Activated CD4-positive, alpha-beta T cell treated with anti-CD3 and anti-CD28 coated beads, Interleukin-2, amount 10 ng/mL, durations not matched to agents 24 days and 14 days (primary cell): ENCODE measurements around the gene LCA5L. TPM values are rescaled to one million over a fixed set of nuclear protein-coding genes. Genes with fewer than 3 reads are reported as not detected.
"Not testable (repeated sequence)": the region's sequence is repeated elsewhere in the genome, so short reads cannot be mapped to it uniquely, and the experiment has no call there.

Experiments used
- DNase-seq: peaks from one replicate; pipeline ENCODE4 v3.0.0; 2022
- H3K27ac Mint-ChIP-seq: one replicate; pipeline ENCODE4 v1.8.0; 2022; ENCODE audit warnings: mild to moderate bottlenecking, mixed read lengths
- H3K27me3 Mint-ChIP-seq: one replicate; pipeline ENCODE4 v1.8.0; 2022; ENCODE audit warnings: mixed read lengths
- H3K36me3 Mint-ChIP-seq: one replicate; pipeline ENCODE4 v1.8.0; 2022; ENCODE audit warnings: low read depth, mild to moderate bottlenecking, mixed read lengths
- H3K4me1 Mint-ChIP-seq: one replicate; pipeline ENCODE4 v1.8.0; 2021; ENCODE audit warnings: mixed read lengths
- H3K4me3 Mint-ChIP-seq: one replicate; pipeline ENCODE4 v1.8.0; 2022; ENCODE audit warnings: mild to moderate bottlenecking, moderate library complexity, mixed read lengths
- H3K9me3 Mint-ChIP-seq: one replicate; pipeline ENCODE4 v1.8.0; 2021; ENCODE audit warnings: mixed read lengths
- intact Hi-C: fragments of 100-400 bp; cut with micrococcal nuclease; formaldehyde crosslinking; loops from one replicate; pipeline ENCODE4 v1.15.1; 2023
- total RNA-seq: library from RNA; stranded (reverse); gene quantifications from 2 replicates; pipeline ENCODE4 v1.2.3, GENCODE V29; 2022

Gene LCA5L
- total RNA-seq, 1 donor from 2014 or later = not detected

- Mint-ChIP-seq H3K9me3 (no peaks in the 10 kb centered on the region), H3K4me3 (no peak overlapping the region), H3K27ac (no peak overlapping the region), H3K4me1 (no peaks in the 10 kb centered on the region), H3K36me3 (no peaks in the 10 kb centered on the region), H3K27me3 (peaks cover 24% of the 10 kb centered on the region)
- intact Hi-C loops = no loop called here
- no peak for DNase-seq
These were observed 10.6 kb downstream of the LCA5L start for GRCh38 chr21:39434950-39435349.

- no peaks in the 10 kb centered on the region for H3K36me3 Mint-ChIP-seq
- no peaks in the 10 kb centered on the region for H3K9me3 Mint-ChIP-seq
- no peak overlapping the region for H3K27ac Mint-ChIP-seq
- no peak overlapping the region for H3K4me3 Mint-ChIP-seq
- intact Hi-C loops = no loop called here
- peaks cover 10% of the 10 kb centered on the region for H3K27me3 Mint-ChIP-seq
- H3K4me1 Mint-ChIP-seq = no peaks in the 10 kb centered on the region
- no peak for DNase-seq
These were observed 14.6 kb downstream of the LCA5L start for GRCh38 chr21:39430954-39431353.

GRCh38 chr21:39430457-39430856 lies 15.1 kb downstream of the LCA5L start:
- H3K4me1 Mint-ChIP-seq = no peaks in the 10 kb centered on the region
- intact Hi-C loops = no loop called here
- no peaks in the 10 kb centered on the region for H3K36me3 Mint-ChIP-seq
- no peaks in the 10 kb centered on the region for H3K9me3 Mint-ChIP-seq
- DNase-seq = no peak
- H3K27ac Mint-ChIP-seq = no peak overlapping the region
- H3K4me3 Mint-ChIP-seq = no peak overlapping the region
- H3K27me3 Mint-ChIP-seq = peaks cover 10% of the 10 kb centered on the region

- no peaks in the 10 kb centered on the region for H3K4me1 Mint-ChIP-seq
- H3K4me3 Mint-ChIP-seq = no peak overlapping the region
- H3K36me3 Mint-ChIP-seq = no peaks in the 10 kb centered on the region
- no peak overlapping the region for H3K27ac Mint-ChIP-seq
- H3K27me3 Mint-ChIP-seq = peaks cover 10% of the 10 kb centered on the region
- H3K9me3 Mint-ChIP-seq = no peaks in the 10 kb centered on the region
- DNase-seq = no peak
- intact Hi-C loops = no loop called here
These were observed 15.6 kb downstream of the LCA5L start for GRCh38 chr21:39430016-39430415.

GRCh38 chr21:39429445-39429844 lies 16.1 kb downstream of the LCA5L start:
- DNase-seq = no peak
- Mint-ChIP-seq H3K4me1 (no peaks in the 10 kb centered on the region), H3K4me3 (no peak overlapping the region), H3K36me3 (no peaks in the 10 kb centered on the region), H3K27ac (no peak overlapping the region), H3K27me3 (peaks cover 10% of the 10 kb centered on the region), H3K9me3 (no peaks in the 10 kb centered on the region)
- intact Hi-C loops = no loop called here

GRCh38 chr21:39422527-39423241 lies 22.9 kb downstream of the LCA5L start:
- Mint-ChIP-seq H3K4me3 (no peak overlapping the region), H3K27ac (no peak overlapping the region), H3K27me3 (peaks cover 2% of the 10 kb centered on the region), H3K36me3 (no peaks in the 10 kb centered on the region), H3K4me1 (no peaks in the 10 kb centered on the region), H3K9me3 (no peaks in the 10 kb centered on the region)
- intact Hi-C loops = no loop called here
- DNase-seq = no peak

GRCh38 chr21:39419204-39419603 lies 26.4 kb downstream of the LCA5L start:
- H3K27me3 Mint-ChIP-seq, H3K36me3 Mint-ChIP-seq, H3K4me1 Mint-ChIP-seq, H3K27ac Mint-ChIP-seq, intact Hi-C loops, H3K4me3 Mint-ChIP-seq, H3K9me3 Mint-ChIP-seq, DNase-seq: not testable (repeated sequence)

GRCh38 chr21:39406065-39406464 lies 39.5 kb downstream of the LCA5L start:
- Mint-ChIP-seq H3K36me3 (peaks cover 12% of the 10 kb centered on the region), H3K9me3 (no peaks in the 10 kb centered on the region), H3K27ac (no peak overlapping the region), H3K4me1 (no peaks in the 10 kb centered on the region), H3K27me3 (no peaks in the 10 kb centered on the region), H3K4me3 (no peak overlapping the region)
- no peak for DNase-seq
- intact Hi-C loops = no loop called here

- no peaks in the 10 kb centered on the region for H3K9me3 Mint-ChIP-seq
- peaks cover 9% of the 10 kb centered on the region for H3K36me3 Mint-ChIP-seq
- H3K4me1 Mint-ChIP-seq = no peaks in the 10 kb centered on the region
- H3K4me3 Mint-ChIP-seq = no peak overlapping the region
- H3K27ac Mint-ChIP-seq = no peak overlapping the region
- intact Hi-C loops = no loop called here
- DNase-seq = no peak
- H3K27me3 Mint-ChIP-seq = no peaks in the 10 kb centered on the region
These were observed 45.4 kb downstream of the LCA5L start for GRCh38 chr21:39400173-39400572.

- no peaks in the 10 kb centered on the region for H3K27me3 Mint-ChIP-seq
- no peaks in the 10 kb centered on the region for H3K9me3 Mint-ChIP-seq
- H3K4me3 Mint-ChIP-seq = no peak overlapping the region
- DNase-seq = no peak
- intact Hi-C loops = no loop called here
- no peak overlapping the region for H3K27ac Mint-ChIP-seq
- H3K4me1 Mint-ChIP-seq = no peaks in the 10 kb centered on the region
- H3K36me3 Mint-ChIP-seq = peaks cover 16% of the 10 kb centered on the region
These were observed 47.8 kb downstream of the LCA5L start for GRCh38 chr21:39397646-39398385.

- intact Hi-C loops = no loop called here
- H3K36me3 Mint-ChIP-seq = peaks cover 20% of the 10 kb centered on the region
- no peak overlapping the region for H3K27ac Mint-ChIP-seq
- H3K4me1 Mint-ChIP-seq = peaks cover 15% of the 10 kb centered on the region
- DNase-seq = no peak
- no peaks in the 10 kb centered on the region for H3K27me3 Mint-ChIP-seq
- H3K9me3 Mint-ChIP-seq = no peaks in the 10 kb centered on the region
- no peak overlapping the region for H3K4me3 Mint-ChIP-seq
These were observed 52.6 kb downstream of the LCA5L start for GRCh38 chr21:39392981-39393380.

GRCh38 chr21:39390212-39390765 lies 55.3 kb downstream of the LCA5L start:
- Mint-ChIP-seq H3K4me3 (no peak overlapping the region), H3K9me3 (no peaks in the 10 kb centered on the region)

GRCh38 chr21:39388811-39389155 lies 56.8 kb downstream of the LCA5L start:
- Mint-ChIP-seq H3K4me3 (peak overlapping the region; percentile 87), H3K27ac (no peak overlapping the region), H3K36me3 (peaks cover 7% of the 10 kb centered on the region), H3K4me1 (peaks cover 20% of the 10 kb centered on the region), H3K9me3 (no peaks in the 10 kb centered on the region), H3K27me3 (no peaks in the 10 kb centered on the region)
- intact Hi-C loops = loop anchor here (1.0 to 2.0 kb wide), 4 partner anchors 39 to 206 kb away; partner anchors contain the start of genes HMGN1, LCA5L and PSMG1
- DNase-seq = no peak

More at GRCh38 chr21:39390212-39390765, 55.3 kb downstream of the LCA5L start:
- no peaks in the 10 kb centered on the region for H3K27me3 Mint-ChIP-seq
- H3K4me1 Mint-ChIP-seq = peaks cover 16% of the 10 kb centered on the region
- peaks cover 13% of the 10 kb centered on the region for H3K36me3 Mint-ChIP-seq
- H3K27ac Mint-ChIP-seq = no peak overlapping the region
- DNase-seq = no peak
- intact Hi-C loops = no loop called here
